ENCODE results near the gene HHIP. TPM values are rescaled to one million over a fixed set of nuclear protein-coding genes. Genes with fewer than 3 reads are reported as not detected.

HHIP gene
- total RNA-seq, 4 donors from 2014 or later = 0.15 to 1.5 TPM; not detected in 2

DNA sequence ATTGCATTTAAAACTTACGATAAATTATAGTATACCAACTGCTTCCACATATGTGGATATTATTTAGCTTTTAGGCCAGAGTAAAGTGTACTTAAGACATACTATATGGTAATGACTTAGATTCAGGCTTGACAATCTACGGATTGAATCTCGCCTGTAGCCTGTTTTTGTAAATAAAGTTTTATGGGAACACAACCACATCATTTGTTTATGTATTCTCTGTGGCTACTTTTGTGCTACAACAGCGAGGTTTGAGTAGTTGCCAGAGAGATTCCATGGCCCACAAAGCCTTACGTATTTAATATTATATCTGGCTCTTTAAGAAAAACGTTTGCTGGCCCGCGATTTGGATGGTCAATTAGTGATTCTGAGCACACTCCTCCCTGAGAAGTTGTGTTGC, 37.6 kb downstream of the HHIP start:
- Histone ChIP-seq H3K9me3 (no peaks in the 10 kb centered on the region), H3K4me1 (no peaks in the 10 kb centered on the region), H3K27me3 (no peaks in the 10 kb centered on the region), H3K27ac (no peak overlapping the region), H3K36me3 (no peaks in the 10 kb centered on the region), H3K4me3 (no peak overlapping the region)
- no peak for DNase-seq
- TF ChIP-seq, protein P1, sequence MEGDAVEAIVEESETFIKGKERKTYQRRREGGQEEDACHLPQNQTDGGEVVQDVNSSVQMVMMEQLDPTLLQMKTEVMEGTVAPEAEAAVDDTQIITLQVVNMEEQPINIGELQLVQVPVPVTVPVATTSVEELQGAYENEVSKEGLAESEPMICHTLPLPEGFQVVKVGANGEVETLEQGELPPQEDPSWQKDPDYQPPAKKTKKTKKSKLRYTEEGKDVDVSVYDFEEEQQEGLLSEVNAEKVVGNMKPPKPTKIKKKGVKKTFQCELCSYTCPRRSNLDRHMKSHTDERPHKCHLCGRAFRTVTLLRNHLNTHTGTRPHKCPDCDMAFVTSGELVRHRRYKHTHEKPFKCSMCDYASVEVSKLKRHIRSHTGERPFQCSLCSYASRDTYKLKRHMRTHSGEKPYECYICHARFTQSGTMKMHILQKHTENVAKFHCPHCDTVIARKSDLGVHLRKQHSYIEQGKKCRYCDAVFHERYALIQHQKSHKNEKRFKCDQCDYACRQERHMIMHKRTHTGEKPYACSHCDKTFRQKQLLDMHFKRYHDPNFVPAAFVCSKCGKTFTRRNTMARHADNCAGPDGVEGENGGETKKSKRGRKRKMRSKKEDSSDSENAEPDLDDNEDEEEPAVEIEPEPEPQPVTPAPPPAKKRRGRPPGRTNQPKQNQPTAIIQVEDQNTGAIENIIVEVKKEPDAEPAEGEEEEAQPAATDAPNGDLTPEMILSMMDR (IDR thresholded peaks at IDR 0.05) = no peak
- no peak for TF ChIP-seq POLR2A (IDR thresholded peaks at IDR 0.05)
- intact Hi-C loops (cut with DNase I; ENCODE audit: low total_unique reads) = no loop called here

DNA sequence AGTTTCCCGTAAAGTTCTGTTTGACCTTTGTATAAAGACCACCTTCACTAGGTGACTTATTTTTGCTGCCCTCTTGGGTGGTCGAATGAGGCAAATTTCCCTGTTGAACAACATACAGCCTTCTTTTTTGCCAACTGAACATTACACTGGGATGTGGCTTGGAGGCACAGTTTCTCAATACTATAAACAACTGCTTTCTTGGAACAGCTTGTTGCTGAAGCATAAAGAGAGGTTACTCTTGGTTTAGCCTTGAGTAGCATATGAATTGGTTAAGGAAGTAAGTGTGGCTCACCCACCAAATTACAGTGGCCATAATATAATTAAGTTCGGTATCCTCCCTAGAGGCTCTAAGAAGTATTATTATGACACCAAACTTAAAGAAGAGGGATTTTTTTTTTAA, 40.0 kb downstream of the HHIP start:
- H3K27ac ChIP-seq = no peak overlapping the region
- intact Hi-C loops (cut with DNase I; ENCODE audit: low total_unique reads) = no loop called here
- H3K9me3 ChIP-seq = no peaks in the 10 kb centered on the region
- H3K36me3 ChIP-seq = no peaks in the 10 kb centered on the region
- TF ChIP-seq, protein P1 (IDR thresholded peaks at IDR 0.05) = no peak
- TF ChIP-seq POLR2A (IDR thresholded peaks at IDR 0.05) = no peak
- H3K4me1 ChIP-seq = no peaks in the 10 kb centered on the region
- no peak for DNase-seq
- H3K4me3 ChIP-seq = no peak overlapping the region
- H3K27me3 ChIP-seq = no peaks in the 10 kb centered on the region

DNA sequence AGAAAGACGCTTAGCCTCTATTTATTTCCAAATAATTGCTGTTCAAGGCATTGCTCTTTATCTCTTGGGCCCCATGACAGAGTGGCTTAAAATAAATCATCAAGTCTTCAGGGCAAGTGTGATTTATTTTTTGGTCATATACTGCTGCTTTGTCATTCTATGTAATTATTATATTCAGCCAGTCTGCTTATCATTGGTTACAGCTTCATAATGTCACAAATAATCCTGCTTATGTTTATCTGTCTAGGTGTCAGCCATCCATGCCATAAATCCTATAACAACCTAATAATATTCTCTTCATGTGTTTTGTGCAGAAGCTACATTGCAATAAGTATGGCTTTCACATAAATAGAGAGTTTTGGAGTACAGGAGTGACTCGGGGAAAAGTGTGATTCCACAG, 41.0 kb downstream of the HHIP start:
- Histone ChIP-seq H3K9me3 (no peaks in the 10 kb centered on the region), H3K27me3 (no peaks in the 10 kb centered on the region), H3K4me3 (no peak overlapping the region), H3K36me3 (no peaks in the 10 kb centered on the region), H3K4me1 (no peaks in the 10 kb centered on the region), H3K27ac (no peak overlapping the region)
- TF ChIP-seq POLR2A (IDR thresholded peaks at IDR 0.05) = no peak
- TF ChIP-seq, protein P1 (IDR thresholded peaks at IDR 0.05) = no peak
- DNase-seq = no peak
- intact Hi-C loops (cut with DNase I; ENCODE audit: low total_unique reads) = no loop called here

DNA sequence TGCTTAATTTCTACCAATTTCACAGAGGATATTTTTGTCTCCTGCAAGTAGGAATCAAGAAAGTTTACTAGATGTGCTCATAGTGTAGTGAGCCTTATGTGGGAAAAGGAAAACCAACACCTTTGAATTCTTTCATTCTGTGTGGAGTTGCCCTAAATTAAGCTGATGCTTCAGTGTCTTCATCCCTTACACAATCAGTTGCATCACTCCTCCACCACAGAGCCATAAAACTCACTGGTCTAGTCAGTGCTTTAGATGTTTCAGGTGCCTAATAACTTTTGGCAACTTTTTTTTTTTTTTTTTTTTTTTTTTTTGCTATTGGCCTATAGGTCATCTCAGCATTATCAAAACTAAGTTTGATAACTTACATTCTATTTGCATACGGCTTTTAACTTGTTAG, 41.5 kb downstream of the HHIP start:
- Histone ChIP-seq H3K36me3 (no peaks in the 10 kb centered on the region), H3K27ac (no peak overlapping the region), H3K27me3 (no peaks in the 10 kb centered on the region), H3K4me3 (no peak overlapping the region), H3K9me3 (no peaks in the 10 kb centered on the region), H3K4me1 (no peaks in the 10 kb centered on the region)
- TF ChIP-seq POLR2A (IDR thresholded peaks at IDR 0.05) = no peak
- TF ChIP-seq, protein P1 (IDR thresholded peaks at IDR 0.05) = no peak
- intact Hi-C loops (cut with DNase I; ENCODE audit: low total_unique reads) = no loop called here
- no peak for DNase-seq

DNA sequence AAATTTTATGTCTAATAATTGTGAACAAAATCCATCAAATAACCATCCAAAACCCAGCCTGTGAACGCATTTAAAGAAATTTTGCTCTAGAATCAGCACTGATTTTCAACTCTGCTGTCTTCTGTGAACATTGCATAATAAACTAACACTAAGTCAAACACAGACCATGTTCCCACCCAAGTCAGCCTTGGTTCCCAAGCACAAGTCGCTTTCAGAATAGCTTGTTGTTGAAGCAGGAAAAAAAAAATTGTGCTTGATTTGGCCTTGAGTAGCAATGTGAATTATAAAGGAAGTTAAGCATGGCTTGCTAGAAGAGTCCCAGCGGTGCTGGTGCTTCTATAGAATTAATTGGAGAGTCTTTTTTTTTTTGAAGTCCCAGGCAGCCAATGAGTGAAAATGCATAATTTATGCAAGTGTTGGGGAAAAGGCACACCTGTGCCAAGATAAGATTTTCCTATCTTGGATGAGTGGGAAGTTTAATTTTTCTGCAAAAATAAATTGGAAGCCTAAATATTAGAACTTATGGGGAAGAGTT, 42.1 kb downstream of the HHIP start:
- H3K4me3 ChIP-seq = no peak overlapping the region
- TF ChIP-seq POLR2A (IDR thresholded peaks at IDR 0.05) = no peak
- TF ChIP-seq, protein P1 (IDR thresholded peaks at IDR 0.05) = no peak
- no peaks in the 10 kb centered on the region for H3K27me3 ChIP-seq
- H3K9me3 ChIP-seq = no peaks in the 10 kb centered on the region
- no peaks in the 10 kb centered on the region for H3K4me1 ChIP-seq
- no peak overlapping the region for H3K27ac ChIP-seq
- DNase-seq = no peak
- intact Hi-C loops (cut with DNase I; ENCODE audit: low total_unique reads) = no loop called here
- no peaks in the 10 kb centered on the region for H3K36me3 ChIP-seq
